ENCODE results near the gene FOXRED1. TPM values are rescaled to one million over a fixed set of nuclear protein-coding genes. Genes with fewer than 3 reads are reported as not detected.
"Not testable (repeated sequence)": the region's sequence is repeated elsewhere in the genome, so short reads cannot be mapped to it uniquely, and the experiment has no call there.

The FOXRED1 gene
- total RNA-seq, 4 donors from 2014 or later: 17.2 to 51.5 (median 24.7) TPM

DNA sequence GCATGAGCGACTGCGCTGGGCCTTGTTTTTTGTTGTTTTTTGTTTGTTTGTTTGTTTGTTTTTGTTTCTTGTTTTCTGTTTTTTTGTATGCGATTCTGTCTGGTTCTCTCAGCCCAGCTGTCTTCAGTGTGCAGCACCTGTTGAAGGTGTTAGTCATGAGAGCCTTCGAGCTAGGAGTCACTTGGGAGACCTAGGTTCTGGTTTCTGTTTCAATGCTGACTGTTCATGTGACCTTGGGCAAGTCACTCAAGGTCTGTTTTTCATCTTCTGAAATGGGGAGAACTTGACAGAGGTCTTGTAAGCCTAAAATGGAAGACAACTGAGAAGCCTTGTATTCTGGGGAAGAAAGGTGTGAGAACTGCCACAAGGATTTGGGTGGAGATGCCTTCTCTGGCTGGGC, 36.7 kb downstream of the FOXRED1 start:
- intact Hi-C loops (cut with DNase I; ENCODE audit: low total_unique reads): no loop called here
- Histone ChIP-seq H3K4me1 (peaks cover 4 to 24% (median 14%) of the 10 kb centered on the region in 4 donors), H3K9me3 (no peaks in the 10 kb centered on the region), H3K27ac (peak overlapping the region in 1 of 4 donors; percentile 10), H3K4me3 (no peak overlapping the region), H3K27me3 (no peaks in the 10 kb centered on the region), H3K36me3 (no peaks in the 10 kb centered on the region)
- TF ChIP-seq EP300 (IDR thresholded peaks at IDR 0.05; ENCODE audit: low read depth): no peak
- no peak for TF ChIP-seq POLR2AphosphoS5 (IDR thresholded peaks at IDR 0.05)
- TF ChIP-seq POLR2A (IDR thresholded peaks at IDR 0.05): no peak
- TF ChIP-seq, protein P1, sequence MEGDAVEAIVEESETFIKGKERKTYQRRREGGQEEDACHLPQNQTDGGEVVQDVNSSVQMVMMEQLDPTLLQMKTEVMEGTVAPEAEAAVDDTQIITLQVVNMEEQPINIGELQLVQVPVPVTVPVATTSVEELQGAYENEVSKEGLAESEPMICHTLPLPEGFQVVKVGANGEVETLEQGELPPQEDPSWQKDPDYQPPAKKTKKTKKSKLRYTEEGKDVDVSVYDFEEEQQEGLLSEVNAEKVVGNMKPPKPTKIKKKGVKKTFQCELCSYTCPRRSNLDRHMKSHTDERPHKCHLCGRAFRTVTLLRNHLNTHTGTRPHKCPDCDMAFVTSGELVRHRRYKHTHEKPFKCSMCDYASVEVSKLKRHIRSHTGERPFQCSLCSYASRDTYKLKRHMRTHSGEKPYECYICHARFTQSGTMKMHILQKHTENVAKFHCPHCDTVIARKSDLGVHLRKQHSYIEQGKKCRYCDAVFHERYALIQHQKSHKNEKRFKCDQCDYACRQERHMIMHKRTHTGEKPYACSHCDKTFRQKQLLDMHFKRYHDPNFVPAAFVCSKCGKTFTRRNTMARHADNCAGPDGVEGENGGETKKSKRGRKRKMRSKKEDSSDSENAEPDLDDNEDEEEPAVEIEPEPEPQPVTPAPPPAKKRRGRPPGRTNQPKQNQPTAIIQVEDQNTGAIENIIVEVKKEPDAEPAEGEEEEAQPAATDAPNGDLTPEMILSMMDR (IDR thresholded peaks at IDR 0.05): no peak
- 80 to 85% methylated on average over 2 to 4 of the region's 4 CpGs for WGBS, 2 donors (ENCODE audit: low coverage in 1 of 2)
- in situ Hi-C loops (cut with MboI; ENCODE audit: low pct_ligation_motif_present in 1 of 4, low pct_unique_long_range_greater_than_20kb in 1 of 4, low sequenced_read_pairs in 3 of 4): loop anchor here in 2 of 4 donors (25.0 kb wide), 2 partner anchors 107 to 182 kb away; no protein-coding TSS in a partner anchor
- no peak for DNase-seq

DNA sequence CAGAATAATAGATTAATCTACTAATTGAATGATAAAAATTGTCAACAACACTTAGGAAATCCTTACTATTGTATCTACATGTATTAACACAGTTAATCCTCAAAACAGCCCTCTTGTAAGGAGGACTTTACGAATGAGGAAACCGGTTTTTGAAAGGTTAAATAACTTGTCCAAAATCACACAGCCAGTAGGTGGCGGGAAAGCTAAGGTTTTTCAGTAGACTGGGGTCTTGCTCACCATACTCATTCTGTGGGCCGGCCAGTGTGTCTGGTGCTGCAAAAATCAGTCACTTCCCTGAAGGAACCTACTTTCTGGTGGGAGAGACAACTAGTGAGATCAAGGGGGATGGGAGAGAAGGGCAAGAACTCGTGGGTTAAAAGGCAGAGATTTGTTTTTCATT, 38.8 kb downstream of the FOXRED1 start:
- no peaks in the 10 kb centered on the region for H3K36me3 ChIP-seq
- 54 to 65% methylated on average over 5 of the region's 5 CpGs for WGBS, 2 donors (ENCODE audit: low coverage in 1 of 2)
- no peak for TF ChIP-seq EP300 (IDR thresholded peaks at IDR 0.05; ENCODE audit: low read depth)
- no peak for TF ChIP-seq POLR2AphosphoS5 (IDR thresholded peaks at IDR 0.05)
- TF ChIP-seq, protein P1 (IDR thresholded peaks at IDR 0.05): no peak
- TF ChIP-seq POLR2A (IDR thresholded peaks at IDR 0.05): no peak
- peak overlapping the region in 1 of 4 donors; percentile 26 for H3K27ac ChIP-seq
- H3K27me3 ChIP-seq: no peaks in the 10 kb centered on the region
- intact Hi-C loops (cut with DNase I; ENCODE audit: low total_unique reads) (no loop called here), in situ Hi-C loops (cut with MboI; ENCODE audit: low pct_ligation_motif_present in 1 of 4, low pct_unique_long_range_greater_than_20kb in 1 of 4, low sequenced_read_pairs in 3 of 4) (loop anchor here in 2 of 4 donors (25.0 kb wide), 2 partner anchors 105 to 180 kb away; no protein-coding TSS in a partner anchor)
- DNase-seq: no peak
- H3K4me1 ChIP-seq: peaks cover 4 to 40% (median 19%) of the 10 kb centered on the region in 4 donors
- no peak overlapping the region for H3K4me3 ChIP-seq
- no peaks in the 10 kb centered on the region for H3K9me3 ChIP-seq

DNA sequence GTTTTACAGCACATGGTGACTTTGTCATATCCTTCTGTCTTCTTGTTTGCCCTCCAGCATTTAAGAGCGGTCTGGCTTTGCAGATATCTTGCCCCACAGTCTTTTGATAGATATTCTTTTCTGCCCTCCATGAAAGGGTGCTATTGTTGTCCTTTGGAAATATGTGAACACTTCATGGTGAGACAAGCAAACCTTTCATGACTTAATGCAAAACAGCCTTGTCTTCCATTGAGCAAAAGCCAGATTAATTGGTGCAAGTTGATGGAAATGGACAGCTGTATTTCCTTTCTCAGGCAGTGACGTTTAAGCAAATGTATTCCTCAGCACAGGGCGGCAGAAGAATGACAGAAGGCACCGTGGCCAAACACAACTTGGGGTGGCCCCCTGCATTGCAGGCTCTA, 39.3 kb downstream of the FOXRED1 start:
- WGBS, 2 donors (ENCODE audit: low coverage in 1 of 2): 84 to 94% methylated on average over 3 to 4 of the region's 4 CpGs
- Histone ChIP-seq H3K36me3 (no peaks in the 10 kb centered on the region), H3K27me3 (no peaks in the 10 kb centered on the region), H3K4me1 (peaks cover 4 to 41% (median 20%) of the 10 kb centered on the region in 4 donors), H3K27ac (peak overlapping the region in 1 of 4 donors; percentile 50), H3K9me3 (no peaks in the 10 kb centered on the region), H3K4me3 (no peak overlapping the region)
- no peak for DNase-seq
- intact Hi-C loops (cut with DNase I; ENCODE audit: low total_unique reads): no loop called here
- in situ Hi-C loops (cut with MboI; ENCODE audit: low pct_ligation_motif_present in 1 of 4, low pct_unique_long_range_greater_than_20kb in 1 of 4, low sequenced_read_pairs in 3 of 4): loop anchor here in 2 of 4 donors (25.0 kb wide), 2 partner anchors 104 to 179 kb away; no protein-coding TSS in a partner anchor
- TF ChIP-seq POLR2A (IDR thresholded peaks at IDR 0.05) (no peak), POLR2AphosphoS5 (IDR thresholded peaks at IDR 0.05) (no peak), EP300 (IDR thresholded peaks at IDR 0.05; ENCODE audit: low read depth) (no peak)
- TF ChIP-seq, protein P1 (IDR thresholded peaks at IDR 0.05): no peak

DNA sequence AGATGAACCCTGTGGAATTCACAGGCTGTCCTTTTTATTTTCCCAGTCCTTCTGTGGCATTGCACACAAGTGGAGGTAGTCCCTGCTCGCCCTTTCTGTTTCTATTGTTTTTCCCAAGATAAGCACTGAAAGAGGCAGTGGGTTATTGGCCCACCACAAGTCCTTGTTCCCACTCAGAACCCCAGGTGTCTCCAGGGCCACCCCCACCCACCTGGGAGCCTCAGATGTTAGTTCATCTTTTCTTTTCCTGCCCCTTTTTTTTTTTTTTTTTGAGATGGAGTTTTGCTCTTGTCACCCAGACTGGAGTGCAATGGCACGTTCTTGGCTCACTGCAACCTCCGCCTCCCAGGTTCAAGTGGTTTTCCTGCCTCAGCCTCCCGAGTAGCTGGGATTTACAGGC, 39.8 kb downstream of the FOXRED1 start:
- peak overlapping the region in 1 of 4 donors; percentile 50 for H3K27ac ChIP-seq
- DNase-seq; intact Hi-C loops (cut with DNase I; ENCODE audit: low total_unique reads); H3K36me3 ChIP-seq; H3K27me3 ChIP-seq; H3K4me3 ChIP-seq; H3K9me3 ChIP-seq: not testable (repeated sequence)
- 83 to 92% methylated on average over 3 to 4 of the region's 4 CpGs for WGBS, 2 donors (ENCODE audit: low coverage in 1 of 2)
- in situ Hi-C loops (cut with MboI; ENCODE audit: low pct_ligation_motif_present in 1 of 4, low pct_unique_long_range_greater_than_20kb in 1 of 4, low sequenced_read_pairs in 3 of 4): loop anchor here in 2 of 4 donors (25.0 kb wide), 2 partner anchors 104 to 179 kb away; no protein-coding TSS in a partner anchor
- peaks cover 4 to 36% (median 18%) of the 10 kb centered on the region in 4 donors for H3K4me1 ChIP-seq
